GM19035 (cell line): ENCODE measurements around the gene NLGN1.

Experiments used
- ATAC-seq: cut with Tn5 transposase; IDR thresholded peaks from one replicate; pipeline ENCODE4 v1.9.1; 2021; ENCODE audit not compliant: unreplicated experiment

NLGN1 gene

GRCh38 chr3:173892547-173892946 lies 495.0 kb downstream of the NLGN1 start:
- no peak for ATAC-seq

DNA sequence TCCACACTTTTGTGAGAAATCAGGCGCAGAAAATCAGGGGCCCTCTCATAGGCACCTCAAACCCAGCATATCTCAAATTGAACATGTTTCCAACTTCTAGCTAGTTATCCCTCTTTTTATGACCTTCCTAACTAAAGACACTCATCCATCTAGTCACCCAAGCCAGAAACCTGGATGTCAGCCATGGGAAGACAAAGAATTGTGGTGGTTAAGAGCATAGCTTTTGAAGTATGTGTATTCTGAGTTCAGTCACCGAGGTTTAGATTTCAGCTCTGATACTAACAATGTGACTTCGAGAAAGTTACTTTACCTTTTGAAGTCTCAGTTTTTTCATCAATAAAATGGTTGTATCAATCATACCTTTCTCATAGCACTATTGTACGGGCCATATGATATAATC lies 495.5 kb downstream of the NLGN1 start:
- no peak for ATAC-seq

DNA sequence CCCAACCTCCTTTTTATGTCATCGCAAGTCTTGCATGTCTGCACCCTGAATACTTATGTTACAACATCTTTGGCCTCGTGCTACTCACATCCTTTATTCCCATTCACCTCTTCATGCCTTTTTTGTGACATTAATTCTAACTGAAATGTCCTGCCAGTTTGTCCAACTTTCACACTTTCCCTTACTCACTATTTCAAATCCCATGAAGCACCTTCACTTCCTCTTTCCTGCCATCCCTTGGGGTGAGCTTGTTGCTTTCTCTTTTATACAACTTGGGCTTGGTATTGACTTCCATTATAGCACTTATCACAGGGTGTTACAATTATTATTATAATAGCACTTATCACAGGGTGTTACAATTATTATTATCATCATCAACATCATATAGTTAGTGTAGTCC lies 496.3 kb downstream of the NLGN1 start:
- ATAC-seq: no peak

DNA sequence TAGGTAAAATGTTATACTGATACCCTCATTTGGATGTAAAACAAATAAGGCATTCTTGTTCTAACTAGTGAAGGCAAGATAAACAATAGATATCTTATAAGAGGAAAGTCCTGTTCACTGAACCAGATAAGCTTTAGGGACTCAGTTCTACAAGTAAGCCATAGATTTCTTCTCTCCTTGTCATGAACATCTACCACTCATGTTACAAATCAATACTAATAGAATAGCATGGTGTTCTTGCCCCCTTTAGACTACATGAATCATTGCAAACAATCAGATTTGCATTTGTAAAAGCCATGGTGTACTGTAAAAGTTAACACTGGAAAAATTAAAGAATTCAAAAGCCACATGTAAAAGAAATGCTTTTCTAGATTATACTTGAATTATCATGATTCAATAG lies 500.1 kb downstream of the NLGN1 start:
- ATAC-seq: no peak

DNA sequence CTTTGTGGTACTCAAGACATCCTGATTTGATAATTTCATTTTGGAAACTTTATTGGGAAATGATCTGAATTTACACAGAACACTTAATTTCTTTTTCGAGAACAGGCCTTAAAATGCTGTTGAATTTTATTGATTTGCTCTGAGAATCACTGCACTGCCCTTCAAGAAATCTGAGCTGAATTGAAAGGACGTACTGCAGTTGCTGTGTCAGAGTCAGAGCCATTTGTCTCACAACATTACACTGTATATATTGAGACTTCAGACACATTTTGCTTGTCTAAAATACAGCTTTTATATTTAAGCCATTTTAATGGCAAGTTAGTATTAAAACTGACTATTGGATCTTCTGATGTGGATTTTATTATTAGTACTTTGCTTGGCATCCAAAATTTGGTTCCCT lies 504.1 kb downstream of the NLGN1 start:
- no peak for ATAC-seq

DNA sequence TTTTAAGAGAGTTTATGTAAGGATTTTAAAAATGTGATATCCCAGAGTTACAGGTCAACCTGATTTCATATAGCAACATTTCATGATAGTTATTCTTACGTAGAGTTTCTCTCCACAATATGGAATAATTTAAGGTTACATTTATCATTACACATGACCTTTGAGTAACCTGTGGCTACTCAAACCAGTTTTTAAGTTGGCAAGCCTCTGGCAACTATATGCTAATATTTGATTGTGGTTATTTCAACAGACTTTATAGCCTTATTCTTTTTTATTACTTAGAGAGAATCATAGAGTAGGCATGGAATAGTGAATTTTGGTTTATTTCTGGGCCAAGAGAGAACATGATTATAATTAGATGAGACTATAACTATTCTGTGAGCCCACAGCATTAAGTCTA lies 504.9 kb downstream of the NLGN1 start:
- ATAC-seq: no peak

DNA sequence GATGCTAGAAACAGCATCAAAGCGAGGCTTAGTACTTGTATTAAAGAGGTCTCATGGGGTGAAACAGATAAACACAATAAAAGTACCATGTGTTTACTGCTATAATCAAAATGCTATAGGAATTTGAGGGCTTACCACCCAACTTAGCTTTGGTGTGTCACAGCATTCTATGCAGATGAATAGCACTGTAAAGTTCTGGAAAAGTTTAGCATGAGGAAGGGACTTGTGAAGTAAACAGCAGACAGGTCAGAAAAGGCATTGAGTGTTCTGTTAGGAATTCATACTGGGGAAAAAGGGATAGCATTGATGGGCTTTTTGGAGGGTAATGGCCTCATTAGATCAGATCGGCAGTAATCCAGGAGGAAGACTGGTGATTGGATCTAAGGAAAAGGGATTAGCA lies 505.3 kb downstream of the NLGN1 start:
- no peak for ATAC-seq

DNA sequence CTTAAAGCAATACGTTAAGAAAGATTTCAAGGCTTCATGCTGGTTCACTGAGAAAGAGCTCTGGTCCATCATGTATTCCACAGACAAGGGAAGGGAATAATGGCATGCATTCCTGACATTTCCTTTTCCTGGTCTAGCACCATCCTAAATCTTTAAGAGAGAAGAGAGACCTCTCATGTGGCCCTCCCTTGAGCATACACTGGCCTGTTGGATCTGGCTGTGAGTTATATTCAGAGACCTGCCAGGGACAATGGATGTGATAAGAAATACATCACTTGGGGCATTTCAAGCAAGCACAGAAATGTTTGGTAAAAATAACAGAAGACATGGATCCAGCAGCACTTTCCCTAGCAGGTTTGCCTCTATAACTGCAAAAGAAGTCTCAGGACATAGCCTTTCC lies 507.8 kb downstream of the NLGN1 start:
- ATAC-seq: no peak

- ATAC-seq: no peak
Observed at GRCh38 chr3:173911446-173911845, 513.9 kb downstream of the NLGN1 start.

DNA sequence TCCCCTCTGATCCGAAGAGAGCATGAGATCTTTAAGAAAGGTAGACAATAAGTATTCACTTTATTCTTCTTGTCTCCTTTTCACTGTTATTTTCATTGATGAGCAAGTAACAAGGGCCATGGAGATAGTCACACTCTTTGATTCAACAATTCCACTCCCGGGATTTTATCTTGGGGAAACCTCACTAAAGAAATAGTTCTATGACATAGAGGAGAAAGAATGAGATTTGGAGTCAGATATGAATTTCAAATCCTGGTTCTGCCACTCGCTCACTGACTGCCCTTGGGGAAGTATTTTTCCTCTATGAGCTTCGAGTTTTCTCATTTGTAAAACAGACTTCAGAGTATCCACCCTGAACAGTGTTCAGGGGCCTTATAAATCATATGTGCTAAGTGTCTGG lies 514.6 kb downstream of the NLGN1 start:
- ATAC-seq: no peak

DNA sequence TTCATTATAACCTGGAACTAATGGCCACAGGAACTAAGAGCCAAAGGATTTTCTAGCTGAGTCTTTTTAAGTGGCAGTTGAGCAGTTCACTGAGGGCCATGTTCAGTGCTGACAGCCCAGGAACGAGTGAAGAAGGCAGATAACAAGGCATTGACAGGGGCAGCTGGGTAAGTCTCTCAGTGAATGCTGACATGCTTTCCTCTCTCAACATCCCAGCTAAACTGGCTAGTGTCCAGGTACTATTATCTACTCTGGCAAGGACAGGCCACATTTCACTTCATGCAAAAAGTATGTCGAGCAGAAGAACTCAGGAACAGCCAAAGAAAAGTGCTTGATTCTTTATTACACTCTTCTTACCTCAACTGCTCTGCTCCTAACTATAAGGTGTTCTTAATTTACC lies 515.9 kb downstream of the NLGN1 start:
- ATAC-seq: no peak

DNA sequence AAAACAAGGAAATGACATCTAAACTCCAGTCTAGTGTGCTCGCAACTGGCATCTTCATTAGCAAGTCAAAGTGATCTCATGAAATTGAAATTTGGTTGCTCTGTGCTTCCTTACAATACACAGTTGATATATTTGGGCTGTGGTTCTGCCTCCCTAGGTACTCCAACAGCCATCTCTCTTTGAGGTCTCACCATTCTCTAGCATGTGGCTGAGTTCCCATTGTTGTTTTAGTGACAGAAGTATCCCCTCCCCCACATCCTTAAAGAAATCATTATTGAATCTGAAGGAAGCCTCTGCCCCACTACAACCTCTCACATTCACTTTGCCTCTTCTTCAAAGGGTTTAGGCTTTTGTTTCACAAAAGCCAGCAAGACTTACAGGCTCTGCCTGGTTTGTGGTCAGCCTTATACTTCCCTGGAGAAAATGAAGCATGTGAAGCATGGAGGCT lies 516.5 kb downstream of the NLGN1 start:
- ATAC-seq: no peak

DNA sequence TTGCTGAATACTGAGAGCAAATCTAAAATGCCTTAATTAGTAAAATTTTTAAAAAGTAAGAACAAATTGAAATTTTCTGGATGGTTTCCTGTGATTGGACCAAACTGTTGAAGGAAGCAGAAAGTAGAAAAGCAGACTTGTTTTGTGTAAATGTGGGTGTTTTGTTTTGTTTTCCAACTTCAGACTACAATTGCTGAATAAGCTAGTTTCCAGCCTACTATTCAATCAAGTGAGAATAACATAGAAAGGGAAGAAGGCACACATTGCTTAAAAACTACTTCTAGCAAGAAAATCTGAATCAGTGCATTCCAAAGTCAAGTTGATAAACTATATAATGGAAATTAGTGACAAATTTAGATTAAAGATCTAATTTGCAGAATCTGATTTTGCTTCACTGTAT lies 519.3 kb downstream of the NLGN1 start:
- no peak for ATAC-seq

GRCh38 chr3:173920386-173920785 lies 522.8 kb downstream of the NLGN1 start:
- peak; percentile 69 for ATAC-seq

GRCh38 chr3:173921732-173922131 lies 524.2 kb downstream of the NLGN1 start:
- ATAC-seq: no peak

- ATAC-seq: no peak
Observed at GRCh38 chr3:173923204-173923603, 525.7 kb downstream of the NLGN1 start.

GRCh38 chr3:173930251-173930650 lies 532.7 kb downstream of the NLGN1 start:
- no peak for ATAC-seq

- ATAC-seq: peak; percentile 65
Observed at GRCh38 chr3:173932624-173933023, 535.1 kb downstream of the NLGN1 start.

GRCh38 chr3:173933113-173933512 lies 535.6 kb downstream of the NLGN1 start:
- no peak for ATAC-seq

DNA sequence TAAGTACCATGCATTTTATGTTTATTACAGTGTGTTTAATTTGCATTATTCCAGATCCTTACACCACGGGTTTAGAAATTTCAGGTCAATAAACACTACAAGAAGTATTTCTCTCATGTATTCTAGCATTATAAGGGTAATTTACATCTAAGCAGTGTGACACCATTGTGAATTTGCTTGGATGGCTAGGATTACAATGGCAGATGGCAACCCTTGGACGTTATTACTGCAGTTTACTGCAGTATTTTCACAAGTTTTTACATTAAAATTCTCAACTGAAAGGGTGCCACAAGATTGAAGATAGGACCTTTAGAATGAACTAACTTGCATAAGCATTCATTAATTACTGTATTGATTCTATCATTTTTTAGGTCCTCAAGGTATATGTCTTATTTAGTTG lies 538.8 kb downstream of the NLGN1 start:
- no peak for ATAC-seq

DNA sequence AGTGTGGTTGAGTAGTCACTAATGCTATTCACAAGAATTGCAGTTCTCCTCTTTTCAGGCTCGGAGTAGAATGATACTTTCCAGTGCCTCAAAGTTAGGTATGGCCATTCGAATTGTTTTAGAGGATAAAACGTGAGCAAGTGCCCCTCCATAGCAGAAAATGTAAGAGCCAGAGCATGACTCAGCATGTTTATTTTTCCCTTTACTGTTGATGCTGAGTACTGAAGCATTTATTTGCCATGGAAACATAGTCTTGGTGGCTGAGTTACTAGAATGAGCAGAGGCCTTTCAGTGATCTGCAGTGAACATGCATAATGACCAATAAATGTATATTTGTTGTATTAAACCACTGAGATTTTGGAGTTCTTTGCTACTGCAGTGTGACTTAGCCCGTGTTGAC lies 540.6 kb downstream of the NLGN1 start:
- ATAC-seq: no peak

GRCh38 chr3:173938616-173939015 lies 541.1 kb downstream of the NLGN1 start:
- ATAC-seq: no peak

- no peak for ATAC-seq
Observed at GRCh38 chr3:173939331-173939730, 541.8 kb downstream of the NLGN1 start.

- ATAC-seq: no peak
Observed at GRCh38 chr3:173943264-173943663, 545.7 kb downstream of the NLGN1 start.
